ENCODE measurements around the gene EXOC6B.

- TF ChIP-seq CTCF (IDR thresholded peaks at IDR 0.05), result no peak
- TF ChIP-seq POLR2A (IDR thresholded peaks at IDR 0.05), result no peak
- no peak for TF ChIP-seq POLR2AphosphoS5 (IDR thresholded peaks at IDR 0.05)
Measured at GRCh38 chr2:72180351-72180750, 645.5 kb downstream of the EXOC6B start.
